ENCODE measurements around the gene ZNF814.

GRCh38 chr19:57888560-57889231 is at the start of gene ZNF814:
- TF ChIP-seq, protein P1, sequence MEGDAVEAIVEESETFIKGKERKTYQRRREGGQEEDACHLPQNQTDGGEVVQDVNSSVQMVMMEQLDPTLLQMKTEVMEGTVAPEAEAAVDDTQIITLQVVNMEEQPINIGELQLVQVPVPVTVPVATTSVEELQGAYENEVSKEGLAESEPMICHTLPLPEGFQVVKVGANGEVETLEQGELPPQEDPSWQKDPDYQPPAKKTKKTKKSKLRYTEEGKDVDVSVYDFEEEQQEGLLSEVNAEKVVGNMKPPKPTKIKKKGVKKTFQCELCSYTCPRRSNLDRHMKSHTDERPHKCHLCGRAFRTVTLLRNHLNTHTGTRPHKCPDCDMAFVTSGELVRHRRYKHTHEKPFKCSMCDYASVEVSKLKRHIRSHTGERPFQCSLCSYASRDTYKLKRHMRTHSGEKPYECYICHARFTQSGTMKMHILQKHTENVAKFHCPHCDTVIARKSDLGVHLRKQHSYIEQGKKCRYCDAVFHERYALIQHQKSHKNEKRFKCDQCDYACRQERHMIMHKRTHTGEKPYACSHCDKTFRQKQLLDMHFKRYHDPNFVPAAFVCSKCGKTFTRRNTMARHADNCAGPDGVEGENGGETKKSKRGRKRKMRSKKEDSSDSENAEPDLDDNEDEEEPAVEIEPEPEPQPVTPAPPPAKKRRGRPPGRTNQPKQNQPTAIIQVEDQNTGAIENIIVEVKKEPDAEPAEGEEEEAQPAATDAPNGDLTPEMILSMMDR (conservative IDR thresholded peaks at IDR 0.05 in 1 of 2, IDR thresholded peaks at IDR 0.05 in 1 of 2; ENCODE audit: extremely low read depth in 1 of 2, insufficient read depth in 1 of 2, low read depth in 1 of 2, low read length in 2 of 2): peak in 1 of 2 donors; percentile 52
- TF ChIP-seq EZH2 (IDR thresholded peaks at IDR 0.05; ENCODE audit: borderline replicate concordance, low read length): no peak

Data from mammary epithelial cell (primary cell).